Endothelial cell of umbilical vein (primary cell): ENCODE measurements around the gene GUCY1B1. TPM values are rescaled to one million over a fixed set of nuclear protein-coding genes. Genes with fewer than 3 reads are reported as not detected.

ENCODE experiments used
- Bru-seq: library from RNA; stranded (reverse); fragments of 400-500 nt; gene quantifications from one replicate; lab custom pipeline; 2021; lab: Mats Ljungman, UMichigan
- BruChase-seq, 2 experiments: library from RNA; stranded (reverse); fragments of 400-500 nt; gene quantifications; one replicate each; lab custom pipeline; 2021; lab: Mats Ljungman, UMichigan
- BruUV-seq: library from RNA; stranded (reverse); fragments of 400-500 nt; replicated peaks from 2 replicates; lab custom pipeline; 2021; lab: Mats Ljungman, UMichigan
- CTCF ChIA-PET: fragments of 300-600, 350-600 bp; sonication (Branson Sonifier 250); formaldehyde crosslinking; loops from one replicate; lab custom pipeline; 2021; ENCODE audit warnings: antibody characterized with exemption, inconsistent platforms; lab: Charles Lee
- POLR2A ChIA-PET: fragments of 300-600, 350-600 bp; sonication (Branson Sonifier 250); formaldehyde crosslinking; loops from one replicate; lab custom pipeline; 2021; ENCODE audit warnings: antibody characterized with exemption, inconsistent platforms; lab: Charles Lee
- DNase-seq: peaks from one replicate; pipeline ENCODE4 v3.0.0-alpha.2; 2011; ENCODE audit warnings: low read depth, low spot score
- FAIRE-seq: peaks from 2 replicates; lab custom pipeline; 2011; peaks lifted over from hg19 to GRCh38; lab: Jason Lieb, UNC
- H2AFZ ChIP-seq: 2 replicates; pipeline ENCODE4 v1.6.0; 2012; ENCODE audit warnings: low read depth, low read length, control low read depth, inconsistent platforms
- H3K27ac ChIP-seq: 2 replicates; pipeline ENCODE4 v1.5.1; 2011; ENCODE audit warnings: low read depth, mild to moderate bottlenecking, control low read depth, low read length, moderate library complexity; ENCODE audit not compliant: insufficient read depth
- H3K27me3 ChIP-seq, 2 experiments: 2 replicates each; pipeline versions ENCODE4 v1.6.0 to v1.6.1; 2011; ENCODE audit warnings: low read length in 2 of 2, mixed read lengths in 1 of 2; ENCODE audit not compliant: control insufficient read depth in 2 of 2, insufficient read depth in 2 of 2
- H3K36me3 ChIP-seq, 2 experiments: 2 replicates in 1 of 2; 3 replicates in 1 of 2; pipeline ENCODE4 v1.5.1; 2011; ENCODE audit warnings: low read length in 2 of 2, mild to moderate bottlenecking in 1 of 2, moderate library complexity in 1 of 2; ENCODE audit not compliant: control insufficient read depth in 2 of 2, insufficient read depth in 2 of 2; ENCODE audit errors: extremely low read depth in 1 of 2
- H3K4me1 ChIP-seq: 3 replicates; pipeline ENCODE4 v1.5.1; 2011; ENCODE audit warnings: mild to moderate bottlenecking, low read length; ENCODE audit not compliant: control insufficient read depth, insufficient read depth; ENCODE audit errors: extremely low read depth
- H3K4me2 ChIP-seq: 2 replicates; pipeline ENCODE4 v1.6.1; 2011; ENCODE audit warnings: low read length, control low read depth, mixed read lengths; ENCODE audit not compliant: insufficient read depth
- H3K4me3 ChIP-seq, 3 experiments: fragments of 200-600 bp in 1 of 3; sonication (generic), shearing (Covaris generic) in 1 of 3; replicated peaks in 1 of 3; 2 replicates each; pipeline ENCODE4 v1.5.1; 2011 to 2016; ENCODE audit warnings: control low read depth in 3 of 3, low read length in 3 of 3, mild to moderate bottlenecking in 2 of 3, inconsistent platforms in 1 of 3, low read depth in 1 of 3, moderate library complexity in 1 of 3; ENCODE audit not compliant: insufficient read depth in 1 of 3
- H3K79me2 ChIP-seq: 2 replicates; pipeline ENCODE4 v1.6.0; 2012; ENCODE audit warnings: low read length, inconsistent platforms; ENCODE audit not compliant: control insufficient read depth, insufficient read depth
- H3K9ac ChIP-seq: replicated peaks from 2 replicates; pipeline ENCODE3; 2011; ENCODE audit warnings: low read length, control low read depth; ENCODE audit not compliant: insufficient read depth; ENCODE audit errors: extremely low read depth
- H3K9me1 ChIP-seq: replicated peaks from 3 replicates; pipeline ENCODE4 v1.6.0; 2011; ENCODE audit warnings: mild to moderate bottlenecking, low read length; ENCODE audit not compliant: control insufficient read depth, insufficient read depth; ENCODE audit errors: extremely low read depth
- H3K9me3 ChIP-seq: replicated peaks from 2 replicates; pipeline ENCODE4 v1.5.1; 2012; ENCODE audit warnings: low read length, inconsistent platforms; ENCODE audit not compliant: control insufficient read depth, insufficient read depth
- H4K20me1 ChIP-seq: replicated peaks from 2 replicates; pipeline ENCODE3; 2011; ENCODE audit warnings: mild to moderate bottlenecking, low read length; ENCODE audit not compliant: control insufficient read depth, insufficient read depth; ENCODE audit errors: extremely low read depth
- EZH2 ChIP-seq: IDR thresholded peaks from 2 replicates; pipeline ENCODE4 v1.6.1; 2012; ENCODE audit warnings: borderline replicate concordance, low read depth, mild to moderate bottlenecking, moderate library complexity, low read length, inconsistent platforms; ENCODE audit not compliant: severe bottlenecking
- FOS ChIP-seq: IDR thresholded peaks from 2 replicates; pipeline ENCODE4 v1.6.1; 2011; ENCODE audit warnings: mild to moderate bottlenecking, low read length, moderate library complexity, borderline replicate concordance; ENCODE audit not compliant: insufficient read depth
- GATA2 ChIP-seq: IDR thresholded peaks from 2 replicates; pipeline ENCODE4 v1.7.0; 2011; ENCODE audit warnings: low read depth, mild to moderate bottlenecking, moderate library complexity, mixed read lengths, low read length; ENCODE audit not compliant: insufficient read length, insufficient read depth
- MYC ChIP-seq: IDR thresholded peaks from one replicate; pipeline ENCODE4 v1.6.1; 2011; ENCODE audit warnings: mild to moderate bottlenecking, low read depth, low read length
- POLR2AphosphoS5 ChIP-seq: IDR thresholded peaks from 2 replicates; pipeline ENCODE4 v1.6.1; 2012; ENCODE audit warnings: low read depth, mild to moderate bottlenecking, control low read depth, low read length, moderate library complexity; ENCODE audit not compliant: insufficient read depth
- dilution Hi-C: fragments of 300-500 bp; cut with MboI; formaldehyde crosslinking; loops from one replicate; pipeline ENCODE4 v1.15.0; 2019; ENCODE audit warnings: low sequenced_read_pairs; ENCODE audit not compliant: extremely low pct_ligation_motif_present
- intact Hi-C: fragments of 100-400 bp; cut with micrococcal nuclease; formaldehyde crosslinking; loops from one replicate; pipeline ENCODE4 v1.10.0; 2022
- long read RNA-seq: library from polyadenylated mRNA; stranded (forward); transcript quantifications from one replicate; pipeline ENCODE4 v2.0.0, GENCODE V29; 2021
- polyA minus RNA-seq, 3 experiments: library from RNA; depleted of rRNA, polyadenylated mRNA; stranded (reverse); fragments of >200 nt; gene quantifications; 1 replicate in 1 of 3; 2 replicates in 2 of 3; pipeline ENCODE4 v1.2.3, GENCODE V29; 2011
- polyA plus RNA-seq, 4 experiments: library from polyadenylated mRNA; depleted of rRNA in 3 of 4; stranded (reverse) in 3 of 4; unstranded in 1 of 4; fragments of >200 nt; gene quantifications; 2 replicates each; pipeline versions ENCODE4 v1.2.1 to v1.2.3, GENCODE V29; 2011 to 2012; ENCODE audit warnings: missing spikeins in 1 of 4
- total RNA-seq: library from RNA; stranded (reverse); gene quantifications from 2 replicates; pipeline ENCODE4 v1.2.3, GENCODE V29; 2021
- TF ChIP-seq, protein P1 (sequence below): IDR thresholded peaks from 2 replicates; pipeline ENCODE4 v1.6.1; 2011; ENCODE audit not compliant: insufficient read depth, insufficient read length
- TF ChIP-seq, protein P2 (sequence below), 2 donors: IDR thresholded peaks; 1 replicate in 1 of 2; 2 replicates in 1 of 2; pipeline ENCODE4 v1.5.1; 2011; ENCODE audit warnings: low read length in 2 of 2, mild to moderate bottlenecking in 2 of 2, moderate library complexity in 2 of 2, control low read depth in 1 of 2, inconsistent platforms in 1 of 2, low read depth in 1 of 2; ENCODE audit not compliant: insufficient read depth in 1 of 2; ENCODE audit errors: extremely low read depth in 1 of 2

Gene GUCY1B1
- 4.7 and 7.0 TPM in 2 replicates for total RNA-seq
- polyA plus RNA-seq, result 1.7 and 1.9 TPM in 2 replicates
- 1.8 and 2.2 TPM in 2 replicates for polyA plus RNA-seq (2011; cell fraction: cytosol; rRNA removed)
- 2.0 and 2.1 TPM in 2 replicates for polyA plus RNA-seq (2011; cell fraction: nucleus; rRNA removed)
- 0.10 and 0.33 TPM in 2 replicates for polyA plus RNA-seq (2012)
- 5.3 and 5.5 TPM in 2 replicates for polyA minus RNA-seq
- polyA minus RNA-seq (2011; cell fraction: cytosol; rRNA and poly(A)+ RNA removed), result not detected
- 1.5 and 2.8 TPM in 2 replicates for polyA minus RNA-seq (2011; cell fraction: nucleus; rRNA and poly(A)+ RNA removed)
- Bru-seq, nascent RNA, result percentile 42 among the genes with signal in this experiment
- percentile 42 among the genes with signal in this experiment for BruChase-seq, experiment 1, labeled RNA remaining after a 6-hour chase
- percentile 39 among the genes with signal in this experiment for BruChase-seq, experiment 2, labeled RNA remaining after a 2-hour chase
- long read RNA-seq, partial matches to known transcripts, result 4 of 8 reads
- long read RNA-seq, other reads (novel, unspliced or antisense), result 0 of 8 reads

DNA sequence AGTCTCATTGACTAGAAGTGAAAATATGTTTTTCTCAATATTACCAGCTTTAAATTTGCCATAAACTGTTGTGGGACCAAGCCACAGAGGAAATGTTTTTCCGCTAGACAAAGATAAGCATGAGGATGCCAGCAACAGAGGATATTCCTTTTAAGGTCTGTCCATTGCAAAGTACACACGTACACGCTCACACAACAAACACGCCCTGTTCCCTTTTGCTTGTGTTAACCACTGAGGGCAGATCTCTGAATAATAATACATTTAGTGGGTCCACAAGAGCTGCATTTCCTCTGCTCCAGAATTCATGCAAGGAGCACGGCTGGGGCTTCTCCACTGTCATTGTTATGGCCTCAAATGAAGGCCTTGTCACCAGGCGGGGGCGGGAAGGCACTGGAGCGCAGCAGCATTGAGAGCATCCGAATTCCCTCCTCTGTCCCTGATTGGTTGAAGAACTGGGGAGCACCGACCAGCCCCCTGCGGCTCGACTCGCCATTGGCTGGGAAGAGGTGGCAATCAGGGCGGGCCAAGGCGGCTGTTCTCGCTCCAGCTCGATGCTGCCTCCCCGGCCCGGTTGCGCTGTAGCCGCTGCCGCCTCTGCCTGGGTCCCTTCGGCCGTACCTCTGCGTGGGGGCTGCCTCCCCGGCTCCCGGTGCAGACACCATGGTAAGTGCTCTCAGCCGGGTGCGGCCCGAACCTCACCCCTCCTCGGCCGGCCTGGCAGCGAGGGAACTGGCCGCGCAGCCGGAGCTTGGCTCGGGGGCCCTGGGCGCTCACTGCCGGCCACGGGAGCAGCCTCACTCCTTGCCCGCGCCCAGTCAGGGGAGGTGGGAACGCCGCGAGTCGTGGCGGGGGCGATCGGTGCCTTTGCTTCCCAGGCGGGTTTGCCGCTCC is at the start of gene GUCY1B1:
Gene GUCY1B1, plus strand, starts transcription at position 541 of the 891 bp plus-strand sequence. Its CDS starts 120 bp downstream, at position 661.
- no peaks in the 10 kb centered on the region for H4K20me1 ChIP-seq
- H3K79me2 ChIP-seq, result no peaks in the 10 kb centered on the region
- H3K9me3 ChIP-seq, result no peaks in the 10 kb centered on the region
- FAIRE-seq (peak; percentile 78), DNase-seq (peak; percentile 95)
- no peaks in the 10 kb centered on the region for H3K36me3 ChIP-seq
- ChIA-PET POLR2A (no interaction called here), CTCF (interaction anchor here (0.6 to 2.2 kb wide), 11 partner anchors 14 to 314 kb away, joined by 3 to 13 read pairs (median 3); no protein-coding TSS in a partner anchor)
- H3K27me3 ChIP-seq, result no peaks in the 10 kb centered on the region
- peaks cover 6% of the 10 kb centered on the region for H3K4me1 ChIP-seq
- intact Hi-C loops, result loop anchor here (1.0 kb wide), 2 partner anchors 90 to 316 kb away; no protein-coding TSS in a partner anchor
- no TSS peak for BruUV-seq
- no peak within 1 kb of the TSS for H3K9ac ChIP-seq
- H3K4me3 ChIP-seq, result peak within 1 kb of the TSS; percentile 32 to 53 (median 44)
- dilution Hi-C loops, result no loop called here
- peak within 1 kb of the TSS; percentile 47 for H3K4me2 ChIP-seq
- TF ChIP-seq, protein P1, sequence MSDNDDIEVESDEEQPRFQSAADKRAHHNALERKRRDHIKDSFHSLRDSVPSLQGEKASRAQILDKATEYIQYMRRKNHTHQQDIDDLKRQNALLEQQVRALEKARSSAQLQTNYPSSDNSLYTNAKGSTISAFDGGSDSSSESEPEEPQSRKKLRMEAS, result peak; percentile 77
- no peak for TF ChIP-seq MYC
- peak; percentile 11 for TF ChIP-seq EZH2
- TF ChIP-seq POLR2AphosphoS5, result no peak
- TF ChIP-seq FOS, result no peak
- TF ChIP-seq, protein P2, sequence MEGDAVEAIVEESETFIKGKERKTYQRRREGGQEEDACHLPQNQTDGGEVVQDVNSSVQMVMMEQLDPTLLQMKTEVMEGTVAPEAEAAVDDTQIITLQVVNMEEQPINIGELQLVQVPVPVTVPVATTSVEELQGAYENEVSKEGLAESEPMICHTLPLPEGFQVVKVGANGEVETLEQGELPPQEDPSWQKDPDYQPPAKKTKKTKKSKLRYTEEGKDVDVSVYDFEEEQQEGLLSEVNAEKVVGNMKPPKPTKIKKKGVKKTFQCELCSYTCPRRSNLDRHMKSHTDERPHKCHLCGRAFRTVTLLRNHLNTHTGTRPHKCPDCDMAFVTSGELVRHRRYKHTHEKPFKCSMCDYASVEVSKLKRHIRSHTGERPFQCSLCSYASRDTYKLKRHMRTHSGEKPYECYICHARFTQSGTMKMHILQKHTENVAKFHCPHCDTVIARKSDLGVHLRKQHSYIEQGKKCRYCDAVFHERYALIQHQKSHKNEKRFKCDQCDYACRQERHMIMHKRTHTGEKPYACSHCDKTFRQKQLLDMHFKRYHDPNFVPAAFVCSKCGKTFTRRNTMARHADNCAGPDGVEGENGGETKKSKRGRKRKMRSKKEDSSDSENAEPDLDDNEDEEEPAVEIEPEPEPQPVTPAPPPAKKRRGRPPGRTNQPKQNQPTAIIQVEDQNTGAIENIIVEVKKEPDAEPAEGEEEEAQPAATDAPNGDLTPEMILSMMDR (IDR thresholded peaks at IDR 0.05; ENCODE audit: extremely low read depth in 1 of 2, insufficient read depth in 1 of 2, low read depth in 1 of 2, low read length in 2 of 2), result peak; percentile 30 to 62
- TF ChIP-seq GATA2, result no peak
- peak within 1 kb of the TSS; percentile 93 for H2AFZ ChIP-seq
- no peaks in the 10 kb centered on the region for H3K9me1 ChIP-seq
- no peak within 1 kb of the TSS for H3K27ac ChIP-seq
